Uterus (tissue), 4 donors: ENCODE results near the gene SERGEF. TPM values are rescaled to one million over a fixed set of nuclear protein-coding genes. Genes with fewer than 3 reads are reported as not detected.

Source experiments
- DNase-seq, 2 donors: peaks; one replicate each; pipeline ENCODE4 v3.0.0-alpha.2; 2019 to 2020
- H3K27ac ChIP-seq, 2 donors: fragments of 200-600 bp; sonication (generic); 1 replicate in 1 of 2; 2 replicates in 1 of 2; pipeline ENCODE4 v1.5.1; 2016 to 2018
- H3K27me3 ChIP-seq, 2 donors: fragments of 200-600 bp; sonication (generic); one replicate each; pipeline ENCODE4 v1.5.1; 2018 to 2019; ENCODE audit warnings: control low read depth in 1 of 2
- H3K36me3 ChIP-seq, 2 donors: fragments of 200-600 bp; sonication (generic); one replicate each; pipeline ENCODE4 v1.5.1; 2019; ENCODE audit warnings: control low read depth in 1 of 2
- H3K4me1 ChIP-seq, 2 donors: fragments of 200-600 bp; sonication (generic); one replicate each; pipeline ENCODE4 v1.5.1; 2018 to 2019; ENCODE audit warnings: control low read depth in 1 of 2
- H3K4me3 ChIP-seq, 2 donors: fragments of 200-600 bp; sonication (generic); 1 replicate in 1 of 2; 2 replicates in 1 of 2; pipeline ENCODE4 v1.5.1; 2018 to 2019; ENCODE audit warnings: mild to moderate bottlenecking in 1 of 2
- H3K9me3 ChIP-seq, 2 donors: fragments of 200-600 bp; sonication (generic); one replicate each; pipeline ENCODE4 v1.5.1; 2019; ENCODE audit warnings: control low read depth in 1 of 2
- CTCF ChIP-seq, 4 experiments: fragments of 200-600 bp in 2 of 4; fragments of 450-650 bp in 2 of 4; sonication (generic) in 2 of 4; IDR thresholded peaks; one replicate each; pipeline ENCODE4 v1.5.1; 2016 to 2019; ENCODE audit warnings: antibody characterized with exemption in 4 of 4, mild to moderate bottlenecking in 2 of 4, moderate library complexity in 1 of 4
- POLR2A ChIP-seq, 2 donors: fragments of 450-650 bp; IDR thresholded peaks; one replicate each; pipeline ENCODE4 v1.6.1; 2016; ENCODE audit warnings: antibody characterized with exemption in 2 of 2, mild to moderate bottlenecking in 1 of 2, moderate library complexity in 1 of 2
- intact Hi-C: fragments of 100-400 bp; cut with DNase I; formaldehyde crosslinking; loops from one replicate; pipeline ENCODE4 v1.15.1; 2023; ENCODE audit warnings: low total_unique reads
- total RNA-seq, 4 donors: library from RNA; depleted of rRNA in 3 of 4; stranded (reverse); fragments of >200 nt in 3 of 4; gene quantifications; one replicate each; pipeline versions ENCODE4 v1.1.0 to v1.2.4, GENCODE V29; 2014 to 2023
- donor health status: DM: yes; HTN: yes; CAD: no.

The SERGEF gene
- total RNA-seq, 4 donors from 2014 or later: 12.6 to 64.4 (median 43.7) TPM

DNA sequence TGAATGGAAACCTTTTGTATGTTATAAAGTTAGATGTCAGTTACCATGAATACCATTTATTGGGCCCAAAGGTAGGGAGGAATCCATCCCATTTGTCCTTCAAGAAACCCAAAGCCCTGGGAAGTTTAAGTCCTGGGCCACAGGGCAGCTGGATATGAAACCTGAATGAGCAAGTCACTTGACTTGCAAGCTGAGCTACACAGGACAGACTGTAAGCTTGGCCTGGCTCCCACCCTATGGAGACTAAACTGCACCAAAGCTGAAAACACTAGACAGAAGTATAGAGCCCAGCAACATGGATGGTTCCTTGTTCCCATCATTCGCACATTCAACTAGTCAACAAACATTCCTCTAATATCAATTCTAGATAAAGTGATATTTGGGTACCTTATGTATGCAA lies 207.0 kb downstream of the SERGEF start:
- Histone ChIP-seq H3K9me3 (no peaks in the 10 kb centered on the region), H3K36me3 (no peaks in the 10 kb centered on the region), H3K27ac (no peak overlapping the region), H3K4me1 (no peaks in the 10 kb centered on the region), H3K27me3 (no peaks in the 10 kb centered on the region), H3K4me3 (no peak overlapping the region)
- intact Hi-C loops: no loop called here
- no peak for DNase-seq
- no peak for TF ChIP-seq POLR2A (IDR thresholded peaks at IDR 0.05)
- TF ChIP-seq CTCF (IDR thresholded peaks at IDR 0.05): no peak

- no peaks in the 10 kb centered on the region for H3K9me3 ChIP-seq
- intact Hi-C loops: no loop called here
- no peak overlapping the region for H3K4me3 ChIP-seq
- TF ChIP-seq CTCF (IDR thresholded peaks at IDR 0.05): no peak
- no peak for TF ChIP-seq POLR2A (IDR thresholded peaks at IDR 0.05)
- H3K27ac ChIP-seq: no peak overlapping the region
- no peaks in the 10 kb centered on the region for H3K27me3 ChIP-seq
- DNase-seq: no peak
- no peaks in the 10 kb centered on the region for H3K36me3 ChIP-seq
- no peaks in the 10 kb centered on the region for H3K4me1 ChIP-seq
Measured at GRCh38 chr11:17805043-17805442, 207.8 kb downstream of the SERGEF start.

DNA sequence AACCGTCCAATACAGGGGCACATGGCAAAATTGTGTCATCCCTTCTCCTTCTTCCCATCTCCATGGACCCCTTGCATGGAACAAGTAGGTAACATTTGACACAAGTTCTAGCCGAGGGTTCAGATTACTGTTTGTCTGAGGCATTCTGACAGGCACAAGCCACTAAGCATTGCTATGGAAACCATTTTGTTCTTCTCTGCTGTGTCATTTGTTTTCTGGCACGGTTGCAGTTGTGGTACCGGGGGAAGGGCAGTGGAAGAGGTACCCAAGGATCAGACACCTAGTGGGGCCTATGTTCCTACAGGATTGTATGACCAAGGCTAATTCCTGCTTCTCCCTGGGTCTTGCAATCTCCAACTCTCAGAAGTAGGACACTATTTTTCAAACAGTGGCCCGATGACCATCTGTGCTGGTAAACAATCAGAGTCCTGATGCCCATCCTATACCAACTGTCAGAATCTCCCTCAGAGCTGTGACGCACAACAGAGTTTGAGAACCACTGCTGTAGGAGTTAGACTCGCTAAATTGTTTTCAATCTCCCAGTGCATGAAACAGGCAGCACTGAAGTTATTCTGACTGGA lies 209.0 kb downstream of the SERGEF start:
- Histone ChIP-seq H3K4me3 (no peak overlapping the region), H3K27me3 (no peaks in the 10 kb centered on the region), H3K36me3 (no peaks in the 10 kb centered on the region), H3K9me3 (no peaks in the 10 kb centered on the region), H3K27ac (no peak overlapping the region), H3K4me1 (no peaks in the 10 kb centered on the region)
- no peak for DNase-seq
- intact Hi-C loops: no loop called here
- no peak for TF ChIP-seq POLR2A (IDR thresholded peaks at IDR 0.05)
- TF ChIP-seq CTCF (IDR thresholded peaks at IDR 0.05): no peak

- no peaks in the 10 kb centered on the region for H3K4me1 ChIP-seq
- intact Hi-C loops: no loop called here
- TF ChIP-seq CTCF (IDR thresholded peaks at IDR 0.05) (no peak), POLR2A (IDR thresholded peaks at IDR 0.05) (no peak)
Measured at GRCh38 chr11:17802491-17802890, 210.4 kb downstream of the SERGEF start.

GRCh38 chr11:17801166-17801565 lies 211.7 kb downstream of the SERGEF start:
- no peaks in the 10 kb centered on the region for H3K27me3 ChIP-seq
- intact Hi-C loops: no loop called here
- no peak overlapping the region for H3K4me3 ChIP-seq
- TF ChIP-seq POLR2A (IDR thresholded peaks at IDR 0.05): no peak
- TF ChIP-seq CTCF (IDR thresholded peaks at IDR 0.05): no peak
- H3K36me3 ChIP-seq: no peaks in the 10 kb centered on the region
- no peaks in the 10 kb centered on the region for H3K4me1 ChIP-seq
- no peak for DNase-seq
- H3K27ac ChIP-seq: no peak overlapping the region
- H3K9me3 ChIP-seq: no peaks in the 10 kb centered on the region

More at GRCh38 chr11:17802491-17802890, 210.4 kb downstream of the SERGEF start:
- DNase-seq: no peak
- Histone ChIP-seq H3K4me3 (no peak overlapping the region), H3K9me3 (no peaks in the 10 kb centered on the region), H3K27me3 (no peaks in the 10 kb centered on the region), H3K36me3 (no peaks in the 10 kb centered on the region), H3K27ac (no peak overlapping the region)
